Activated T-cell treated with anti-CD3 and anti-CD28 coated beads for 24 hours (primary cell): ENCODE data around the gene SERTAD1.
"Not testable (repeated sequence)": the region's sequence is repeated elsewhere in the genome, so short reads cannot be mapped to it uniquely, and the experiment has no call there.

ENCODE experiments used
- DNase-seq: peaks from one replicate; pipeline ENCODE4 v3.0.0-alpha.2; 2020; ENCODE audit warnings: low read depth

SERTAD1 gene

GRCh38 chr19:40421993-40422747 lies 3.6 kb downstream of the SERTAD1 start:
- no peak for DNase-seq

GRCh38 chr19:40420766-40421765 lies 4.7 kb downstream of the SERTAD1 start:
- DNase-seq: peak; percentile 67

GRCh38 chr19:40420451-40420765 lies 5.4 kb downstream of the SERTAD1 start:
- no peak for DNase-seq

- no peak for DNase-seq
These were observed 6.0 kb downstream of the SERTAD1 start for GRCh38 chr19:40419780-40420179.

GRCh38 chr19:40419066-40419612 lies 6.7 kb downstream of the SERTAD1 start:
- DNase-seq: no peak

GRCh38 chr19:40418040-40418439 lies 7.8 kb downstream of the SERTAD1 start:
- no peak for DNase-seq

GRCh38 chr19:40417643-40417981 lies 8.2 kb downstream of the SERTAD1 start:
- DNase-seq: no peak

- no peak for DNase-seq
These were observed 8.7 kb downstream of the SERTAD1 start for GRCh38 chr19:40416918-40417642.

GRCh38 chr19:40415768-40416167 lies 10.0 kb downstream of the SERTAD1 start:
- DNase-seq: no peak

GRCh38 chr19:40414542-40415535 lies 11.0 kb downstream of the SERTAD1 start:
- DNase-seq: no peak

- no peak for DNase-seq
These were observed 12.4 kb downstream of the SERTAD1 start, which contains the start of gene PRX for GRCh38 chr19:40413291-40413845. Gene PRX, minus strand, starts transcription at chr19:40413378. Its CDS starts 5,446 bp downstream, at chr19:40407932.

- no peak for DNase-seq
These were observed 12.9 kb downstream of the SERTAD1 start for GRCh38 chr19:40412866-40413265.

- no peak for DNase-seq
These were observed 13.8 kb downstream of the SERTAD1 start for GRCh38 chr19:40411958-40412499.

- DNase-seq: no peak
These were observed 14.5 kb downstream of the SERTAD1 start for GRCh38 chr19:40411125-40411842.

- no peak for DNase-seq
These were observed 15.8 kb downstream of the SERTAD1 start for GRCh38 chr19:40410030-40410389.

- not testable (repeated sequence) for DNase-seq
These were observed 17.2 kb downstream of the SERTAD1 start for GRCh38 chr19:40408598-40408925.

GRCh38 chr19:40407714-40408597 lies 17.8 kb downstream of the SERTAD1 start:
- DNase-seq: no peak

- DNase-seq: peak; percentile 74
These were observed 22.4 kb downstream of the SERTAD1 start for GRCh38 chr19:40403262-40403984.
